CD4-positive, alpha-beta T cell (primary cell): Measurements from ENCODE around the gene HK1. TPM values are rescaled to one million over a fixed set of nuclear protein-coding genes. Genes with fewer than 3 reads are reported as not detected.

ENCODE experiments used
- ATAC-seq: fragments of 200-7000 bp; cut with Tn5 transposase; one replicate; pipeline ENCODE4 v1.10.0; 2022; ENCODE audit warnings: mild to moderate bottlenecking; ENCODE audit not compliant: poor library complexity
- CTCF ChIA-PET: fragments of 350-600 bp; sonication (Branson Sonifier 250); formaldehyde crosslinking; loops from one replicate; lab custom pipeline; 2021; ENCODE audit warnings: antibody characterized with exemption, inconsistent platforms; lab: Charles Lee
- POLR2A ChIA-PET: fragments of 350-600 bp; sonication (Branson Sonifier 250); formaldehyde crosslinking; loops from one replicate; lab custom pipeline; 2021; ENCODE audit warnings: antibody characterized with exemption, inconsistent platforms; lab: Charles Lee
- DNase-seq, 14 experiments: peaks; one replicate each; pipeline ENCODE4 v3.0.0-alpha.2; 2013 to 2020; ENCODE audit warnings: mixed read lengths in 2 of 14
- H3K27ac ChIP-seq, 2 donors: one replicate each; pipeline versions ENCODE4 v1.5.1 to v1.7.0; 2013; ENCODE audit warnings: low read length in 2 of 2, low read depth in 1 of 2, mild to moderate bottlenecking in 1 of 2
- H3K27me3 ChIP-seq, 2 experiments: 1 replicate in 1 of 2; 2 replicates in 1 of 2; pipeline versions ENCODE4 v1.6.1 to v1.7.0; 2013; ENCODE audit warnings: low read length in 2 of 2, control low read depth in 1 of 2, mild to moderate bottlenecking in 1 of 2, moderate library complexity in 1 of 2; ENCODE audit not compliant: insufficient read depth in 2 of 2, control insufficient read depth in 1 of 2
- H3K36me3 ChIP-seq: one replicate; pipeline ENCODE4 v1.6.1; 2013; ENCODE audit warnings: low read length, control low read depth; ENCODE audit not compliant: insufficient read depth
- H3K4me1 ChIP-seq: one replicate; pipeline ENCODE4 v1.6.1; 2013; ENCODE audit warnings: low read length, control low read depth; ENCODE audit not compliant: insufficient read depth
- H3K4me3 ChIP-seq: one replicate; pipeline ENCODE4 v1.5.1; 2013; ENCODE audit warnings: mild to moderate bottlenecking, low read length, moderate library complexity
- H3K9me3 ChIP-seq, 2 experiments: 1 replicate in 1 of 2; 2 replicates in 1 of 2; pipeline versions ENCODE4 v1.6.1 to v1.7.0; 2013; ENCODE audit warnings: low read length in 2 of 2, mild to moderate bottlenecking in 2 of 2, control low read depth in 1 of 2, moderate library complexity in 1 of 2; ENCODE audit not compliant: control insufficient read depth in 1 of 2, insufficient read depth in 1 of 2
- H3K27ac Mint-ChIP-seq: one replicate; pipeline ENCODE4 v1.8.0; 2020; ENCODE audit warnings: mixed read lengths
- H3K27me3 Mint-ChIP-seq: one replicate; pipeline ENCODE4 v1.8.0; 2021; ENCODE audit warnings: mixed read lengths
- H3K36me3 Mint-ChIP-seq: one replicate; pipeline ENCODE4 v1.8.0; 2021; ENCODE audit warnings: low read depth, mixed read lengths
- H3K4me1 Mint-ChIP-seq: one replicate; pipeline ENCODE4 v1.8.0; 2021; ENCODE audit warnings: low read depth, mixed read lengths
- H3K4me3 Mint-ChIP-seq: one replicate; pipeline ENCODE4 v1.8.0; 2020; ENCODE audit warnings: mild to moderate bottlenecking, mixed read lengths
- H3K9me3 Mint-ChIP-seq: one replicate; pipeline ENCODE4 v1.8.0; 2020; ENCODE audit warnings: mixed read lengths
- intact Hi-C, 2 experiments: fragments of 100-400 bp; cut with DNase I in 1 of 2; cut with micrococcal nuclease in 1 of 2; formaldehyde crosslinking; loops; one replicate each; pipeline versions ENCODE4 v1.15.1 to v1.9.0; 2023 to 2025; cut with DNase I, micrococcal nuclease
- total RNA-seq, 174 experiments: library from RNA in 2 of 174; stranded (reverse) in 2 of 174; gene quantifications; one replicate each; pipeline ENCODE4 v1.2.3 and lab custom pipeline; 2021 to 2026
- TF ChIP-seq, protein P1 (sequence below): fragments of 200-600 bp; IDR thresholded peaks from one replicate; pipeline ENCODE4 v1.8.0; 2022; ENCODE audit warnings: antibody characterized with exemption, mild to moderate bottlenecking

HK1 gene
- total RNA-seq, 2 experiments from 2014 or later, result 45.6 to 48.1 TPM

DNA sequence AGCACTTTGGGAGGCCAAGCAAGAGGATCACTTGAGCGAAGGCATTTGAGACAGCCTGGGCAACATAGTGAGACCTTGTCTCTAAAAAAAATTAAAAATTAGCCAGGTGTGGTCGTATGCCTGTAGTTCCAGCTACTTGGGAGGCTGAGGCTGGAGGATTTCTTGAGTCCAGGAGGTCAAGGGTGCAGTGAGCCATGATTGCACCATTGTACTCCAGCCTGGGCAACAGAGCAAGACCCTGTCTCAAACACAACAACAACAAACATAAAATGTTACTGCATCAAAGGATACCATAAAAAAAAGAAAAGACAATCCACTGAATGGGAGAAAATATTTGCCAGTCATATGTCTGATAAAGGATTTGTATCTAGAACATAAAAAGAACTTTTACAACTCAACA lies 77.9 kb downstream of the HK1 start:
- peak overlapping the region; percentile 94 for H3K27ac Mint-ChIP-seq
- no peak overlapping the region for H3K4me3 Mint-ChIP-seq
- H3K4me3 ChIP-seq, result no peak overlapping the region
- TF ChIP-seq, protein P1, sequence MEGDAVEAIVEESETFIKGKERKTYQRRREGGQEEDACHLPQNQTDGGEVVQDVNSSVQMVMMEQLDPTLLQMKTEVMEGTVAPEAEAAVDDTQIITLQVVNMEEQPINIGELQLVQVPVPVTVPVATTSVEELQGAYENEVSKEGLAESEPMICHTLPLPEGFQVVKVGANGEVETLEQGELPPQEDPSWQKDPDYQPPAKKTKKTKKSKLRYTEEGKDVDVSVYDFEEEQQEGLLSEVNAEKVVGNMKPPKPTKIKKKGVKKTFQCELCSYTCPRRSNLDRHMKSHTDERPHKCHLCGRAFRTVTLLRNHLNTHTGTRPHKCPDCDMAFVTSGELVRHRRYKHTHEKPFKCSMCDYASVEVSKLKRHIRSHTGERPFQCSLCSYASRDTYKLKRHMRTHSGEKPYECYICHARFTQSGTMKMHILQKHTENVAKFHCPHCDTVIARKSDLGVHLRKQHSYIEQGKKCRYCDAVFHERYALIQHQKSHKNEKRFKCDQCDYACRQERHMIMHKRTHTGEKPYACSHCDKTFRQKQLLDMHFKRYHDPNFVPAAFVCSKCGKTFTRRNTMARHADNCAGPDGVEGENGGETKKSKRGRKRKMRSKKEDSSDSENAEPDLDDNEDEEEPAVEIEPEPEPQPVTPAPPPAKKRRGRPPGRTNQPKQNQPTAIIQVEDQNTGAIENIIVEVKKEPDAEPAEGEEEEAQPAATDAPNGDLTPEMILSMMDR, result no peak
- DNase-seq, result no peak
- no peaks in the 10 kb centered on the region for H3K27me3 Mint-ChIP-seq
- no peaks in the 10 kb centered on the region for H3K9me3 ChIP-seq
- peaks cover 51% of the 10 kb centered on the region for H3K4me1 ChIP-seq
- no peaks in the 10 kb centered on the region for H3K27me3 ChIP-seq
- POLR2A ChIA-PET, result interaction anchor here (0.7 to 1.1 kb wide), 2 partner anchors 19 to 68 kb away, joined by 3 read pairs; no protein-coding TSS in a partner anchor
- peaks cover 37% of the 10 kb centered on the region for H3K36me3 Mint-ChIP-seq
- intact Hi-C loops, result no loop called here
- H3K4me1 Mint-ChIP-seq, result peaks cover 68% of the 10 kb centered on the region
- H3K36me3 ChIP-seq, result peaks cover 20% of the 10 kb centered on the region
- no peaks in the 10 kb centered on the region for H3K9me3 Mint-ChIP-seq
- CTCF ChIA-PET, result no interaction called here
- no peak for ATAC-seq
- H3K27ac ChIP-seq, result no peak overlapping the region

DNA sequence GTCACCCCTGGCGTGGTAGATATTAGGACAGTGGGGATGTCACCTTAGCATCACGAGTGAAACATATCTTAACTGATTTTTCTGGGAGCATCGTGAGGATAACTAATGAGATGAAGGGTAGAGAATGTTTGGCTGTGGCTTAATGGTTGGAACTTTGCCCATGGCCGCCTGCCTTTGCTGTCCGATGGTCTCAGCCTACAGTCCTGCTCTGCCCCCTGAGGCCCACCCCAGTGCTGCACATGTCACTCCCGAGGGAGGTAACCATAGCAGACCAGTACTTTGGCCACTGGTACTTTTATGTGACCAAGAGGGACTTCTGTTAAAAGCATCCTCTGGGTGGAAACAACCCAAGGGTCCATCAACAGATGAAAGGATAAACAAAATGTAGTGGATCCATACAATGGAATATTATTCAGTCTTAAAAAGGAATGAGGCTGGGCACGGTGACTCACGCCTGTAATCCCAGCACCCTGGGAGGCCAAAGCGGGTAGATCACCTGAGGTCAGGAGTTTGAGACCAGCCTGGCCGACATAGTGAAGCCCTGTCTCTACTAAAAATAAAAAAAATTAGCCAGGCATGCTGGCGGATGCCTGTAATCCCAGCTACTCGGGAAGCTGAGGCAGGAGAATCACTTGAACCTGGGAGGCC lies 80.0 kb downstream of the HK1 start:
- Histone ChIP-seq H3K36me3 (peaks cover 27% of the 10 kb centered on the region), H3K27me3 (no peaks in the 10 kb centered on the region), H3K4me3 (no peak overlapping the region), H3K9me3 (no peaks in the 10 kb centered on the region), H3K27ac (peak overlapping the region; percentile 34 to 55), H3K4me1 (peaks cover 65% of the 10 kb centered on the region)
- Mint-ChIP-seq H3K36me3 (peaks cover 46% of the 10 kb centered on the region), H3K9me3 (no peaks in the 10 kb centered on the region), H3K27ac (peak overlapping the region; percentile 94), H3K27me3 (no peaks in the 10 kb centered on the region), H3K4me1 (peaks cover 72% of the 10 kb centered on the region), H3K4me3 (peak overlapping the region; percentile 54)
- intact Hi-C loops, result loop anchor here in 1 of 2 experiments (2.0 kb wide), 1 partner anchor 13 kb away; no protein-coding TSS in a partner anchor
- ChIA-PET POLR2A (interaction anchor here (0.6 to 3.2 kb wide), 3 partner anchors 13 to 132 kb away, joined by 3 to 17 read pairs (median 4); no protein-coding TSS in a partner anchor), CTCF (interaction anchor here (0.7 to 1.1 kb wide), 2 partner anchors 39 to 107 kb away, joined by 4 read pairs; no protein-coding TSS in a partner anchor)
- ATAC-seq (no peak), DNase-seq (no peak)
- TF ChIP-seq, protein P1, result no peak

DNA sequence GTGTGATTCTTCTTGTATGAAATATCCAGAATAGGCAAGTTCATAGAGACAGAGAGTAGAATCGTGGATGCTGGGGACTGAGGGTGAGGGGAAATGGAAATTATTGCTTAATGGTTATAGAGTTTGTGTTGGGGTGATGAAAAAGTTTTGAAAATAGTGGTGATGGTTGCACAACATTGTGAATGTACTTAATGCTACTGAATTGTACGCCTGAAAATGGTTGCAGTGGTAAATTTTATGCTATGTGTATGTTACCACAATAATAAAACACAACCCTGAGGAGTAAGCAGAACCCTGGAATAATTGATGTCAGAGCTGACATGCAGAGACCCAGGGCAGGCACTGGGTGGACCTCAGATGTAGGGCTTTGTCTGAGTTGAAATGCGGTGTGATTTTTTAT lies 80.9 kb downstream of the HK1 start:
- Mint-ChIP-seq H3K36me3 (peaks cover 49% of the 10 kb centered on the region), H3K27me3 (no peaks in the 10 kb centered on the region), H3K27ac (peak overlapping the region; percentile 94), H3K9me3 (no peaks in the 10 kb centered on the region), H3K4me1 (peaks cover 72% of the 10 kb centered on the region), H3K4me3 (peak overlapping the region; percentile 79)
- H3K27ac ChIP-seq, result peak overlapping the region; percentile 34 to 55
- ChIA-PET POLR2A (interaction anchor here (0.6 to 3.2 kb wide), 3 partner anchors 10 to 132 kb away, joined by 4 to 17 read pairs (median 4); no protein-coding TSS in a partner anchor), CTCF (interaction anchor here (0.7 to 1.1 kb wide), 3 partner anchors 40 to 218 kb away, joined by 4 read pairs; no protein-coding TSS in a partner anchor)
- TF ChIP-seq, protein P1, result no peak
- intact Hi-C loops, result loop anchor here in 1 of 2 experiments (1.0 to 2.0 kb wide), 3 partner anchors 10 to 40 kb away; no protein-coding TSS in a partner anchor
- ATAC-seq (peak; percentile 50), DNase-seq (no peak)
- H3K9me3 ChIP-seq, result no peaks in the 10 kb centered on the region
- H3K4me1 ChIP-seq, result peaks cover 57% of the 10 kb centered on the region
- peaks cover 27% of the 10 kb centered on the region for H3K36me3 ChIP-seq
- no peak overlapping the region for H3K4me3 ChIP-seq
- no peaks in the 10 kb centered on the region for H3K27me3 ChIP-seq
